GM20000 (cell line): ENCODE measurements around the gene CEP57L1.

Experiments
- DNase-seq: peaks from one replicate; pipeline ENCODE4 v3.0.0; 2012; ENCODE audit warnings: low spot score
- TF ChIP-seq, protein P1 (sequence below): IDR thresholded peaks from 2 replicates; pipeline ENCODE4 v1.5.1; 2012; ENCODE audit warnings: mild to moderate bottlenecking, control low read depth; ENCODE audit errors: extremely low read depth, missing control alignments

Gene CEP57L1

DNA sequence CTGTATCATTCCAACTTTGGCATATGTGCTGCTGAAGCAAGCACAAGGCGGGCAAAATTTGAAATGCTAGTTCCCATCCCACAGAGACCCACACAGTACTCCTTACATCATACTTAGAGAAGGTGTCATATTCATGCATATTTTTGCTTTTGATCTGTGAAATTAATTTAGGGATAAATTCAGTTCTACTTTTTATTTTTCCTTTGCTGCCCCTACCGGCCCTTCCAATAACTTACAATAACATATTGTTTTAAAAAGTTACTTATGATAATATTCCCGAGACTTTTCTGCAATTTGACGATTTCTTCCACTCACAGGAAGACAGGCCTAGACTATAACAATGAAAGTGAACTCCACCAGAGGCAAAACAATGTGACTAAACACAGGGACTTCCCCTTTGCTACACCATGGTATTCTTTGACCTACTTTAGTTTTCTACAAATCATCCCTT lies 35.7 kb upstream of the CEP57L1 start:
- TF ChIP-seq, protein P1, sequence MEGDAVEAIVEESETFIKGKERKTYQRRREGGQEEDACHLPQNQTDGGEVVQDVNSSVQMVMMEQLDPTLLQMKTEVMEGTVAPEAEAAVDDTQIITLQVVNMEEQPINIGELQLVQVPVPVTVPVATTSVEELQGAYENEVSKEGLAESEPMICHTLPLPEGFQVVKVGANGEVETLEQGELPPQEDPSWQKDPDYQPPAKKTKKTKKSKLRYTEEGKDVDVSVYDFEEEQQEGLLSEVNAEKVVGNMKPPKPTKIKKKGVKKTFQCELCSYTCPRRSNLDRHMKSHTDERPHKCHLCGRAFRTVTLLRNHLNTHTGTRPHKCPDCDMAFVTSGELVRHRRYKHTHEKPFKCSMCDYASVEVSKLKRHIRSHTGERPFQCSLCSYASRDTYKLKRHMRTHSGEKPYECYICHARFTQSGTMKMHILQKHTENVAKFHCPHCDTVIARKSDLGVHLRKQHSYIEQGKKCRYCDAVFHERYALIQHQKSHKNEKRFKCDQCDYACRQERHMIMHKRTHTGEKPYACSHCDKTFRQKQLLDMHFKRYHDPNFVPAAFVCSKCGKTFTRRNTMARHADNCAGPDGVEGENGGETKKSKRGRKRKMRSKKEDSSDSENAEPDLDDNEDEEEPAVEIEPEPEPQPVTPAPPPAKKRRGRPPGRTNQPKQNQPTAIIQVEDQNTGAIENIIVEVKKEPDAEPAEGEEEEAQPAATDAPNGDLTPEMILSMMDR: no peak
- DNase-seq: peak; percentile 45

DNA sequence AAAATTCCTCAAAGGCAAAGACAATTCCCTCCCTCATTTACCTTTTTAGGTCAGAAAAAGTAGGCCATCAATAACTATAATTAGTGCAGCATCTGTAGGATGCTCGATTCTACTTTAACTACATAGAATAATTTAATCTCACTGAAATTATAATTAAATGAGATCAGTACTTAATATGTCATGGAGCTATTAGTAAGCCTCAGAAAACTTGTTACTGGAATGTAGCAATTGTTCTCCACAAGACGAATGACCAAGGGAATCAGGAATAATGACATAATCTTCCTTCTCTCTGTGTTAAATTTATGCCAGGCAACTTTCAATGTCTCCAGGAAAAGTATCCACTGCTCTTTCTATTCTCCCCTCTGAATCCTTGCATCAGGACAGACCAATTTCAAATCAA lies 34.7 kb upstream of the CEP57L1 start:
- no peak for DNase-seq
- TF ChIP-seq, protein P1: no peak

DNA sequence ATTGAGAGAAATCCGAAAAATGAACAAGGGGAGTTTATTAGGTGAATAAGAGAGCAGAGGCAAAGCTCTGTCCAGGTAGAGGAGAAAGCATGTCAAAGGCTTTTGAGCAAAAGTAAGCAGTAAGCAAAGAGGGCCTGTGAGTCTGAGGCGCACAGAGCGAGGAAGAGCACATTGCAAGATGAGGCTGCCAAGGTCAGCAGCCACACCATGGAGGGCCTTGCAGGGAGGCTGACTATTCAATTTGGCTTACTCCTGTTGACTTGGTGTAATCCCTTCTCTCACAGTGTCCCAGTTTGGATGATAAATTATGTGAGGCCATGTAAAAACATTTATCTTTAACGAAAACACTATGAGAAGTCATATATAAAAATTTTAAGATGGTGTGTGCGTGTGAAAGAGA lies 33.1 kb upstream of the CEP57L1 start:
- TF ChIP-seq, protein P1: no peak
- DNase-seq: no peak

DNA sequence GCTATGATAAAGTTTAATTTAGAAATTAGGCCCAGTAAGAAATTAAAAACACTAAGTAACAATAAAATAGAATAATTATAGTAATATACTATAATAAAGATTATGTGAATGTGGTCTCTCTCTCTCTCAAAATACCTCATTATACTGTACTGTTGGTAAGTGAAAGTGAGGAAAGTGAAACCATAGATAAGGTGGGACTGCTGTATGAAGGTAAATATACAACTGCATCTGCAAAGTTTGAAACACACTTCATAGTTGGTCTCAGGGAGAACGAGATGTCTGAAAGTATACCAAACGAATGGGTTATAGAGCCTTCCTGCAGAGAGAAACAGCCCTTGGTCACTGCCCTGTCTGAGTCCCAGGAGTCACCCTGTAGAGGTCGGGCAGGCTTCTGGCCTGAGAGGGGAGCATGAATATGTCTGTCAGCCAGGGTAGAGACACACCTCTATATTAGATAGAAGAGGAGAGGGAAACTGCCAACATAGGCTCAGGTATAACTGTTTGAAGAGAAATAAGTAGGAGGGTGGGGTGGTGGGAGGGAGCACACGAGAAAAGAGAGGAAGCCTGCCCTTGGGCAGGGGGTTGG lies 32.4 kb upstream of the CEP57L1 start:
- no peak for DNase-seq
- TF ChIP-seq, protein P1: no peak

DNA sequence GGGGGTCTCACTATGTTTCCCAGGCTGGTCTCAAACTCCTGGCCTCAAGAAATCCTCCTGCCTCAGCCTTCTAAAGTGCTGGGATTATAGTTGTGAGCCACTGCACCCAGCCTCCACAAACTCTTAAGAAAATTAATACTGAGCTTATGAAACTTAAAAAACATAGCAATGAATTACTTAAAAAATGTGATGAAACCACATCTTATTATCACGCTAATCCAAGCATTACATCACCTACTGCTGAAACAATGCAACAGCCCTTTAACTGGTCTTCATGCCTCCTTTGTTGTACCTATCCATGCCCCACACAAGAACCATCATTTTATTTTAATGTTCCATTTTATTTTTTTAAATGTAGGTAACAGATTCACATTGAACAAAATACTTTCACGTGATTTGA lies 25.6 kb upstream of the CEP57L1 start:
- TF ChIP-seq, protein P1: no peak
- no peak for DNase-seq

DNA sequence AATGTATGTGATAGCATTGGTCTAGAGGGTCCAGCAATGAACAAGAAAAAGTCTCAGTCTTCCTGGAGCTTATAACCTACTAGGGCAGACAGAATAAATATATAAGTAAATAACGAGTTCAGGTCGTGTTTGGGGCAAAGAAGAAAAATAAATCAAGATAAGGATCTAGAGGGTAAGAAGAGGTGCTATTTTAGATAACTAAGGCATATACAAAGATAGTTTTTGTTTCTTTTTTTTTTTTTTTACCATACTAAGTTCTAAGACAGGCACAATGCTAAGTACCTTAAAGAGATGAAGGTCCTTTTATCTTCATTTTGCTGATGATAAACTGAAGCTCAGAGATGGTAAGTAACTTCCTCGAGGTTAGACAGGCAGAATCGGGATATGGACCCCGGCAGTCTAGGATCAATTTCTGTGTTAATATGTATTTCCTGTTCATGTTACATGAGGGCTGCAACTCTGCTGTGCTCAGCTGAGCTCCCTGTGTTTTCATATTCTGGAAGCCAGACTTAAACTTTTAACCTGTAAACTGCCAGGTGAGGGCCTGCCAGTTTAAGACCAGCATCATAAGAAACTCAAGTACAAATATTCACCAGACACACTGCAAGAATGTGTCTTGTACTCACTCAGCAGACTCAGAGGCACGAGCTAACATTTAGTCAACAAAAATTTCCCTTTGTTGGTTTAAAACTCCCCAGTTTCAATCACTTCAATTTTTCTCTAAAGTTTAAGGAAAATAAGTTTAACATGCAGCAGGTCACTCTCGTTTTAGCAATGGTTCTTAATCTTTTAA lies 24.0 kb upstream of the CEP57L1 start:
- DNase-seq: no peak
- TF ChIP-seq, protein P1: no peak

DNA sequence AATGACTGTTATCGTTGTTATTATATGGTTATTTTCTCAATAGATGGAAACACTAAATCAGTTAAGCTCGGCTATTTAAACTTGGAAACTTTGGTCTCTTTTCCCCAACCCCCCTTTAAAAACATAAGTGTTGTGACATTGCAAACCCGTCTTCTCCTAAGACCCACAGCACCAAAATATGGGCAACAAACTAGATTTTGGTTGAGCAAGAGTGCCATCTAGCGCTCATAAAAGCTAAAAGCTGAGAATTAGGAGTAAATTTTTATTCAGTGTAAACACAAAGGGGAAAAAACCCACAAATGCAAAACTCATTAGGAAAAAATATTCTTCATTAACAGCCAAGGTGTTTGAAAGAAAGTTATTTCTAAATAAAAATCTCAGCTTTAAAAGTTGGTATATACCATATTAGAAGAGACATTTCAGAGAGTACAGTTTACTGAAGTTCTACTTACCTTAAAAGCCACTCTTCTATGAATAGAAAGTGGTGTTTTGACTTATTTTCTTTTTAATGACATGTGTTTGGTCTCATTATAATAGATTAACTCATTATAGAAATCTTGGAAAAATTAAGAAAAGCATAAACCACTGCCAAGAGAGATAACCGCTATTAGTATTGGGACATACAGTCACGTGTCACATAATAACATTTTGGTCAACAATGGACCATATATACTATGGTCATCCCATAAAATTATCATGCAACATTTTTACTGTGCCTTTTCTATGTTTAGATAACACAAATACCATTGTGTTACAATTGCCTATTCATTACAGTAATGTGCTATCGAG lies 21.8 kb upstream of the CEP57L1 start:
- TF ChIP-seq, protein P1: peak; percentile 21
- DNase-seq: peak; percentile 56
